ENCODE data around the gene TMPRSS4.

- TF ChIP-seq CTCF (IDR thresholded peaks at IDR 0.05; ENCODE audit: low read length) (no peak), EZH2 (optimal IDR thresholded peaks at IDR 0.05; ENCODE audit: low read depth, low read length) (no peak), EZH2phosphoT487 (IDR thresholded peaks at IDR 0.05; ENCODE audit: low read length) (no peak)
These were observed 88.0 kb downstream of the TMPRSS4 start for GRCh38 chr11:118164885-118165284.
